GM18526 (cell line): ENCODE measurements around the gene PTPRH.

Experiments used
- POLR2A ChIP-seq: IDR thresholded peaks from 3 replicates; pipeline ENCODE4 v1.6.1; 2011; ENCODE audit not compliant: insufficient read length; ENCODE audit errors: extremely low read depth

Gene PTPRH

GRCh38 chr19:55179606-55180484 lies 29.5 kb downstream of the PTPRH start, which contains the start of gene SYT5:
Gene SYT5 (minus strand): TSS chr19:55180289. CDS start chr19:55179041, 1,248 bp downstream.
- TF ChIP-seq POLR2A = no peak

- TF ChIP-seq POLR2A = no peak
Measured at GRCh38 chr19:55178781-55179599, 30.3 kb downstream of the PTPRH start.

- no peak for TF ChIP-seq POLR2A
Measured at GRCh38 chr19:55176076-55176475, 33.2 kb downstream of the PTPRH start.

GRCh38 chr19:55175117-55175867 lies 34.0 kb downstream of the PTPRH start:
- no peak for TF ChIP-seq POLR2A

- no peak for TF ChIP-seq POLR2A
Measured at GRCh38 chr19:55174425-55175116, 34.7 kb downstream of the PTPRH start.

- no peak for TF ChIP-seq POLR2A
Measured at GRCh38 chr19:55173714-55174409, 35.4 kb downstream of the PTPRH start.

- no peak for TF ChIP-seq POLR2A
Measured at GRCh38 chr19:55173186-55173713, 36.1 kb downstream of the PTPRH start.

GRCh38 chr19:55172741-55173140 lies 36.6 kb downstream of the PTPRH start:
- no peak for TF ChIP-seq POLR2A

GRCh38 chr19:55171440-55171839 lies 37.9 kb downstream of the PTPRH start:
- no peak for TF ChIP-seq POLR2A

- no peak for TF ChIP-seq POLR2A
Measured at GRCh38 chr19:55169136-55169535, 40.2 kb downstream of the PTPRH start.

- no peak for TF ChIP-seq POLR2A
Measured at GRCh38 chr19:55166530-55167268, 42.6 kb downstream of the PTPRH start, which contains the start of gene DNAAF3. Gene DNAAF3 (minus strand): TSS chr19:55166613. CDS start chr19:55166413, 200 bp downstream.

- no peak for TF ChIP-seq POLR2A
Measured at GRCh38 chr19:55165952-55166529, 43.3 kb downstream of the PTPRH start.
